LNCaP clone FGC (cell line): Measurements from ENCODE around the gene NYAP1.

Source experiments
- DNase-seq: peaks from one replicate; pipeline ENCODE4 v3.0.0-alpha.2; 2011; ENCODE audit warnings: low read depth
- H3K4me3 ChIP-seq: 2 replicates; pipeline ENCODE4 v1.5.1; 2011; ENCODE audit warnings: mild to moderate bottlenecking, low read depth, low read length, control low read depth
- CTCF ChIP-seq: IDR thresholded peaks from 2 replicates; pipeline ENCODE4 v1.5.1; 2012; ENCODE audit warnings: mild to moderate bottlenecking; ENCODE audit not compliant: control insufficient read depth, insufficient read depth; ENCODE audit errors: extremely low read depth

The NYAP1 gene

DNA sequence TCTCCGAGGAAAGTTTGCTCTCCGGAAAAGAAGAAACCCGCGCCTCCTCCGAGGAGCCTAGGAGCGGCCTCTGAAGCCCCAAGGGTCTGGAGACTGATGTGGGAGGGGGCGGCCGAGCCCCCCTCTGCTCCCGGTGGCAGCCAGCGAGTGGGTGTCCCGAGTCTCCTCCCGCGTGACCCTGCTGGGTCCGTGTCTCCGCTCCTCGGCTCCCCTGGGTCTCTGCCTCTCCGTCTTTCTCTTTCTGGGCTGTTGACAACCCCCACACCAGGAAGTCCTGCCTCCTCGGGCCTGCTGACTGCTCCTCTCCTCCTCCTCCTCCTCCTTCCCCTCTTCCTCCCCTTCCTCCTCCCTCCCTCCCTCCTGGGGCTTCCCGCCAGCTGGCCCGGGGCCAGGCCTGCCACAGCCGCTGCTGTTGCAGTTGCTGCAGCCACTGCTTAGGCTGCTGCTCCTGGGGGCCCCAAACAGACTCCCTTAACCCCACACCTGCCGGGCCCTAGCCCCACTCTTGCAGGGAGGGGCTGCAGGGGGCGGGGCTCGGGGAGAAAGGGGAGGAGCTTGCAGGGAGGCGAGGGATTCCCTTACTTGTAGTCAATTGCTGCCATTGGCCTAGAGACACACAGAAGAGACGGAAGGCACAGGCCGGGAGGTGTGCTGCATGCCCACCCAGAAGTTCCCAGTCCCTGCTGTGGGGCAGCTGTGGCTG, 4.6 kb upstream of the NYAP1 start, which contains the start of gene TSC22D4:
TSC22D4 (minus strand) TSS at position 257 of the 703 bp plus-strand sequence. CDS start 1,176 bp downstream, outside the sequence.
- peak; percentile 74 for DNase-seq
- no peak for TF ChIP-seq CTCF
- H3K4me3 ChIP-seq, result peak within 1 kb of the TSS; percentile 96

DNA sequence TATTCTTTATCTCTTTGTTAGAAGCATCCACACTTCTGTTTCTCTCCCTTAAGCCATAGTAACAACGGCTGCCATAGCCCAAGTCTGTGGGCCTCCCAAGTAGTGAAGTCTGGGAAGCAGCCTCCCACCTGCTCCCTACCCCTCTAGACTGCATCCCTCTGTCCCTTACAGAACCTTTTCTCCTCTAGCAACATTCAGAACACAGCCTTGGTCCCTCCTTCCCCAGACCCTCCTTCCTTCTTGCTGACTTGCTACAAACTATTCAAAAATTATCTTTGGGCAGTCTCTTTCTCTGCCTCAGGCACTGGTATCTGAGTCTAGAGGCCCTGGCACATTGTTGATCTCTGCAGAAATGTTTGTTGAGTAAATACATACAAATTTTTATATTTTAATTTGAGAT, 2.3 kb upstream of the NYAP1 start:
- DNase-seq, result no peak
- no peak for TF ChIP-seq CTCF
- no peak overlapping the region for H3K4me3 ChIP-seq

GRCh38 chr7:100482728-100483089, 1.0 kb upstream of the NYAP1 start:
- no peak for TF ChIP-seq CTCF
- no peak for DNase-seq
- peak overlapping the region; percentile 38 for H3K4me3 ChIP-seq

DNA sequence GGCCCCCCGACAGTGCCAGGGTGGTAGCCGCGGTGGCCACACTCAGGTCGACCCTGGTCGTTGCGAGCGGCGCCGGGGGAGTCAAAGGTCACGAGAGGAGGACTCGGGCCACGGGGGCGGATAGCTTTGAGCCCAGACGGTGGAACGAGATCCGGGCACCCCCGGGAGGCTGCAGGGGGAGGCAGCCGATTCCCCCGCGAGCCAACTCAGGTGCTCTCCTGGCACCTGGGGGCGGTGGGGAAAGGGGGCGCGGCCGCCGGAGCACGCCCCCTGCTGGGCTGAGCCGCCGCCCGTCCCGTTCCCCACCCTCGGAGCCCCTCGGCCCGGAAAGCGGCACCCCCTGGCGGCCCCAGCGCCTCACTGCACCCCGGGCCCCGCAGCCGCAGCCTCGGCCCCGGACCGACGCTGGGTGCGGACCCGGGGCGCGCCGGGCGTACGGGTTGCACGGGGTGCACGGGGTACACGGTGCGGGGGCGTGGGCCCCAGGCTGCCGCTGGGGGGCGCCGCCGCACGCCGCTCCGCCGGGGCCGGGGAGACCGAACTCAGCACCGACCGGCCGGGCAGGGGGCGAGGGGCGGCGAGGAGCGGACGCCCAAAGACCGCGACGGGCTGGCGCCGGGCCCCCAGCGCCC, 521 bp upstream of the NYAP1 start:
- DNase-seq, result no peak
- peak overlapping the region; percentile 38 for H3K4me3 ChIP-seq

DNA sequence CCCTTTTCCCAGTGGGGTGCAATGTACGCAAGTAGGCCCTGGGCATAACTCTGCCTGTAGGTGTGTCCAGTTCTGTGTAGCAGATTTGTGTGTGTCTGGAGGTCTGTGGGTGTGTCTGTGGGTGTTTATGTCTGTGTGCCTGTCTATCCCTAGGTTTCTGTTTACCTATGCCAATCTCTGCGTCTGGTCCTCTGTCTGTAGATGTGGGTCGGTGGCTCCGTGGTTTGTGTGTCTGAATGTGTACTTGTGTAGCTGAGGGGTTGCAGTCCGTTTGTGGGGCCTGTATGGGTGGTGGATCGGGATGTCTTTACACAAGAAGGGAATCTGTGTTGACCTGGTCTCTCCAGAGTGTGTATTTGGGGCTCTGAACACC, 932 bp downstream of the NYAP1 start:
- H3K4me3 ChIP-seq, result no peak overlapping the region
- no peak for TF ChIP-seq CTCF
- no peak for DNase-seq

More for the DNA sequence above, 521 bp upstream of the NYAP1 start:
- peak; percentile 93 for TF ChIP-seq CTCF

DNA sequence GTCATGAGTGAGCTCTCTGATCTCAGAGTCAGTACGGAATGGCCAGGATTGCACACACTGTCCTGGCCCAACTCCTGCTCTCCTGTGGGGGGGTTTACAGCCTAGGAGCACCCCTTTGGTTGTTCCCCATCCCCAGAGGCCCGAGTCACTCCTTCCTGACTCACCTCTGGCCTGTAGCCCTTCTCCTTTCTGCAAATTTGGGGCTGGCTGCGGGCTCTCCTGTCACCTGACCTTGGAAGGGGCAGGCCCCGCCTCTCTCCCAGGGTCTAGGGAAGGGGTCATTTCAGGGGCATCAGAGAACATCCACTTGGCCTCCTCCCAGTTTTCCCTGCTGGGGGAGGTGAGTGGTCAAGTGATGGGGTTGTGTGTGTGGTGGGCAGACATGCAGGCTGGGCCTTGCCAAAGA, 1.7 kb downstream of the NYAP1 start:
- DNase-seq, result no peak
- H3K4me3 ChIP-seq, result no peak overlapping the region
- TF ChIP-seq CTCF, result no peak
